ENCODE results near the gene SERPINE1.
A peak's percentile ranks its signal among the peaks of the same experiment; 100 is the strongest.

SERPINE1 gene

DNA sequence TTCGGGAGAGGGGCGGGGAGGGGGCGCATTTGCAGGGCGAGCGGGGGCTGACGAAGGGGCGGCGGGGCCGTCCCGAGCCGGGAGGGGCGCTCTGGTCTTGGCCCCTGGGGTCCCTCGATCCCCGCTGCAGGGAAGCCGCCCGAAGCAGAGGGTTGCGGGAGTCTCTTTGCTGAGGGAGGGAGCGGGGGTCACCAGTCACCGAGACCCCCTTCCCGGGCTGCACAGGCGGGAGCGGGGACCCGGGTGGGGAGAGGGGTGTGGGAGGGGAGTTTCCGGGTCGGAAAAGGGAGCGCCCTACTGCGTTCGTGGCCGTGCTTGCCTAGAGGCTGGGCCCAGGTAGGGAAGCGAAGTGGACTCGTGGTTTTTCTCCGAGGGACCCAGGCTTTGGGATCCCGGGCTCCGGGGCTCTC lies 27.8 kb downstream of the SERPINE1 start:
- DNase-seq (ENCODE audit: low read depth, low spot score): no peak

DNA sequence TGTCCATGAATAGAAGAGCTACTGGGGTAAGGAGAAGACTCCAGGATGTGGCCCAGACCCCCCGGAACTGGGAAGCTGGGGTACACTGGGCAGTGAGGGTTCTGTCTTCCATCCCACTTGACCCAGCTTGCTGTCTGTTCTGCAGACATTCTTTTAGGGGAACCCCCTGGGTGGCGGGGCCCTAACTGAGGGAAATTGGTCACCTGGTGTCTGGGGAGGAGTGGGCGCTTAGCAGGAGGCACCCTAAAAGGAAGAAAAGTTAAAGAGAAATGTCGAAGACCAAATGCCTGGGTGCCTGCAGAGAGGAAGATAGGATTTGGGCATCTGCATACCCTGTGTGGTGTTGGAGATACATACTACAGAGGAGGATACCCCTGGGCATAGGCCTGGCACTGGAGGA lies 28.4 kb downstream of the SERPINE1 start:
- no peak for DNase-seq (ENCODE audit: low read depth, low spot score)

DNA sequence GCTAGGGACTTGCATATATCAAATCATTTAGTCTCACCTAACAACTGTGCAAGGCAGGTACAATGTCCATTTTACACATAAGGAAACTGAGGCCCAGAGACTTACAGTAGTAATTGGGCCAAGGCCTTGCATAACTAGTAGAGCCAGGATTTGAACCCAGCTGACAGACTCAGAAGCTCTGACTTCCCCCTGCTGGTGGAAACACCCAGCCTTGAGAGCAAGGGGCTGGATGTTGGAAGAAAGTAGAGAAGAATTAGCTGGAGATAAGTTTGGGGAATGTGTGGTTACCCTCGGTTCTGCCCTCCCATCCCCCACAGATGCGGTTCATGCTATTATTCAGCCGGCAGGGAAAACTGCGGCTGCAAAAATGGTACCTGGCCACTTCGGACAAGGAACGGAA lies 29.4 kb downstream of the SERPINE1 start:
- DNase-seq (ENCODE audit: low read depth, low spot score): no peak

DNA sequence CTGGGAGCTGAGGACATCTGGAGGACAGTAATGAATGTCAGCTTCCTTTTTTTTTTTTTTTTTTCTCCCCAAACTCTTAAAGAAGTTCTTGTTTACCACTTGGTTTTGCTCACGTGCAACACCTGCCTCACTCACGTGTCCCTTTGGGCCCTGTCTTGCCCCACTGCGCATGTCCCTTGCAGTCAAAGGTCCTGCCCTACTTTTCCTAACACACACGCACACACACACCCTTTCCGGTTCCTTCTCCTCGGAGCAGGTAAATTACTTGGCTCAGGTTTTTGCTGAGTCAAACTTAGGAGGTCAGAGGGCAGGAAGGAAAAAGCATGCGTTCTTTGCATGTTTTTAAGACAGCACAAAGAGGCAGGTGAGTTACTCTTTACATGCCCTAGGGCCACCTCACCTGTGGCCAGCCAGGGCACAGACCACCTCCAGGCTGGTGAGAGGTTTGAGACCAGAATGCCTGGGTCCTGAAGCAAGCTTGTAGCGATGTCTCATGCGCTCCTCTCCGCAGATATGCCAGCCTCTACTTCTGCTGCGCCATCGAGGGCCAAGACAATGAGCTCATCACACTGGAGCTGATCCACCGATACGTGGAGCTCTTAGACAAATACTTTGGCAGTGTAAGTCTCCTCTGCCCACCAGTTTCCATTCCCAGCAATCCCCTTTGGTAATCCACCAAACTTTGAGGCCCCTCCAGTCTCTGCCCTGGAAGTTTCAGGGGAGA lies 30.1 kb downstream of the SERPINE1 start:
- DNase-seq (ENCODE audit: low read depth, low spot score): no peak

DNA sequence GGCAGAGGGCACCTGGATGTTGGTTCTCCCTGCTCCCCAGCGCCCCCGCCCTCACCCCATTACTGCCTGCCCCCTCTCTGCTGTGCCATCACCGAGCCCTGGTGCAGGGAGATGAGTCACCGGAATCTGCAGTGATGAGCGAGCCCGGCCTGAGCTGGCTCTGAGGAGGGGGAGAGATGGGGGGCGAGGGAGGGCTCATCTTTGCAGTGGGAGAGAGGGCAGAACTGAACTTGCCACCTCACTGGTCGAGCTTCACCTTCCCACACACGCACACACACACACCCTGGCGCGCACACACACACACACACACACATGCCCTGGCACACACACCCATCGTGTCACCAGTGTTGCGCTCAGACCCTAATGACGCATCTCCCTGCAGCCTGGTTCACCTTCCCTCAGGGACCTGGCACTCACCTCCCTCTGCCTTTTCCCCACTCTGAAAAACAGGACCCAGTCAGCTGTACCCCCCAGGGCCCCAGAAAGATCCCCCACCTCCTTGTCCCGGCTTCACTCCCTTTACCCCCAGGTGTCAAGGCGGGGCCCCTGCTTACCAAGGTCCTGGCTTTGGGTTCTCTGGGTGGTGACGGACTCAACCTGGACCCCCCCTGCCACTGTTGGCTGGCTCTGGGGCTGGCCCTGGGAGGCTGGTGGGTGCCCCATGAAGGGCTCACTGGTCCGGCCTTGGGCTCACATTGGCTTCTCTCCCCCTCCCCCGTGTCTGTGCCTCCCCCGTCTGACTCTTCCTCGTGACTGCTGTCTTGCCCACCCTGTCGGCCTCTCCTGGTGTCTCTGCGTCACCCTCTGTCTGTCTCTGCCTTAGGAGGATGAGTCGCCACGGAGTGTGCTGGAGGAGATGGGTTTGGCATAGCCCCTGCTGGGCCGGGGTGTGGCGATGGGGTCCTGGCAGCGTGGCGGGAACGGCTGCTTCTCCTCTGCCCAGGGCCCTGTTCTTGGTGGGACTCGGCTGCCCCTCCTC lies 33.1 kb downstream of the SERPINE1 start:
- no peak for DNase-seq (ENCODE audit: low read depth, low spot score)

DNA sequence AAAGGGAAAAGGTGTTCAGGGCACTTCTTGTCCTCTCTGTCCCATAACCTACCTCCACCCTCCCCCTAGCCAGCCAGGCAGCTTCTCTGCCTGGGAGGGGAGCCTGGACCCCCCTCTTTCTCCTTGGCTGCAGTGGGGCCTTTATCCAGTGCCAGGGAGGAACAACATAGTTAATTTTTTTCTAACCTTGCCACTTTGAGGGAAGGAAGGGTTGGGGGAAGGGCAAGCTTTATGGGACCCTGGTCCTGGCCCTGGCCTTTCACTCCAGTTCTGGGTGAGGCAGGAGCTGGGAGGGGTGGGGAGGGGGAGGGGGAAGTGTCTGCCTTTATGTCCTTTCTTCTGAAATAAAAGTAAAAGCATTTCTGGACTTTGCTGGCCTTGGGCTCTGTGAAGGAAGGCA lies 34.0 kb downstream of the SERPINE1 start:
- DNase-seq (ENCODE audit: low read depth, low spot score): no peak

DNA sequence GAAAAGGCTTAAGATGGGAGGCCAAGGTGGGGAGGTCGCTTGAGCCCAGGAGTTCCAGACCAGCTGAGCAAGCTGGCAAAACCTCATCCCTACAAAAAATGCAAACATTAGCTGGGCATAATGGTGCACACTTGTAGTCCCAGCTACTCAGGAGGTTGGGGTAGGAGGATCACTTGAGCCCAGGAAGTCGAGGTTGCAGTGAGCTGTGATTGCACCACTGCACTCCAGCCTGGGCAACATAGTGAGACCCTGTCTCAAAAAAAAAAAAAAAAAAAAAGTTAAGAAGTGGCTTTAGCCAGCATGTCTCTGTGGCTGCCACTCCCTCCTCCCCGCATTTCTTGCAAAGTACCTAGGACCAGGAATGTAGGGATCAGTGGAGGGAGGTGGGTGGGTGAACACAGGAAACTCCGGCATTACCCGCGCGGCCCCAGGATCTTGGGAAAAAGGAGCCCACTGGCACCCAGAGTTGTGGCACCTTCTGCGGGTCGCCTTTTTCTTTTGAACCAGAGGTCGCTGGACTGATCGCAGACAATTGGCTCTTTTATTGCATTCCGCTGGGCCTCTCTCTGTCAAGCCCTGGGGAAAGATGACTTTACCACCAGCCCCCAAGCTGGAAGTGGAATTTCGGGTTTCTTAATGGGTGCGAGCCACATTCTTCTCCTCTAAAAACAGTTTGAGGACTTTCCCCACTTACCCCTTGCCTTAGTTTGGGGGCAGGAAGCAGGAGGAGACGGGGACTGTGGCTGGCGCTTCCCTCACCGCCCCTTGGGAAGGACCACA lies 35.0 kb downstream of the SERPINE1 start:
- DNase-seq (ENCODE audit: low read depth, low spot score): no peak

DNA sequence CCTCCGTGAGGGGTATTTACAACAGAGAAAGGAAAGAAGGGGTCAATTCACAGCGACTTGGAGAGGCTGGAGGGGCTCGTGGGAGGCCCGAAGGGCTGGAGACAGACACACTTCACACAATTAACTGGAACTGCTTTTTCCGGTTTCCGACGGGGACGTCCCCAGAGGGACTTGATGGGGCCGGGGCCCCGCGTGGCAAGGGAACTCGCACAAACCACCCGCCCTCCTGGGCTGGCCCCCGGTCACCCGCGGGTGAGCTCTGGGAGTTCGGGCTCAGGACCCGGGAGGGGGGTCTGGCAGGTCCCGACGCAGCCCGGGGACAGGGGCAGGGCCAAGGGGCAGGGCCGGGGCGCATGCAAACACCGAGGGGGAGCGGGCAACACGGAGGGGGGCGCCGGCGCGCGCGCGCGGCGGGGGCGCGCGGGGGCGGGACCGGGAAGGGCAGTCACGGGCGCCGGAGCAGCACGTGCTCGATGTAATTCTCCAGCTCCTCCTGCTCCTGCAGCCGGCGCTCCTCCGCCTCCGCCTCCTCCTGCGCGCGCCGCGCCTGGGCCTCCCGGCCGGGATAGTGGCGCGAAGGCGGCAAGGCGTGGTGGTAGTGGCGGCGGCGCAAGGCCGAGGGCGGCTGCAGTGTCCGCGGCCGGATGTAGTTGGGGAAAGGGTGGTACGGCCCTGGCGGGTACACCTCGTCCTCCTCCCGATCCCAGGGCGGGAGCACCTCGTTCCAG lies 35.8 kb downstream of the SERPINE1 start:
- no peak for DNase-seq (ENCODE audit: low read depth, low spot score)

DNA sequence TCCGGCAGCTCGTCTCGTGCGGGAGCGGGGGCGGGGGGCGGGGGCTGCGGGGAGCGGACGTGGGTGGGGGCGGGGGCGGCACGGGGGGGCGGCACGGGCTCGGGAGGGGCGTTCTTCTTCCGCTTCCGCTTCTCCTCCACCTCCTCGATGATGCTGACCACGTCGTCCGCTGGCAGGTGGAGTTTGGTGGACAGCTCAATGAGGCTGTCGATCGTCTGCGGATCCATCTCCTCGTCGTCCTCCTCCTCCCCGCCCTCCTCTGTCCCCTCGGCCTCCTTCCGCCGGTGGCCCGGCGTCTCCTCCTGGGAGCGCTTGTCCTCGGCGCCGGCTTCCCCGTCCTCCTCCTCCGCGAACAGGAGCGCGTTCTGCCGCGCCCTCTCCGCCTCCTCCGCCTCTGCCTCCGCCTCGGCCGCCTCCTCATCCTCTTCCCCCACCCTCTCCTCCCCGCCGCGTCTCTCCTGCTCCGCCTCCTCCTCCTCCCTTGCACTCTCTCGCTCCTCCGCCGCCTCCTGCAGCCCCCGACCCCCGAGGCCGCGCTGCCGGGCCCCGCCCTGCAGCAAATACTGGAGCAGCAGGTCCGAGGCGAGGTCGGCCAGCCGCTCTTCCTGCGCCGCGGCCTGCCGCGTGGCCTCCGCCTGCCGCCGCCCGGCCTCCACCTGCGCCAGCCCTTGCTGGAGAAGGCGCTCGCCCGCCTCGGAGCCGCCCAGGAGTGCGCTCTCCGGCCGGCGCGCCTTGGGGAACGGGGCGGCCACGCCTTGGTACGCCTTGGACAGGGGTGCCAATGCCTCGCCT lies 36.6 kb downstream of the SERPINE1 start:
- DNase-seq (ENCODE audit: low read depth, low spot score): no peak

DNA sequence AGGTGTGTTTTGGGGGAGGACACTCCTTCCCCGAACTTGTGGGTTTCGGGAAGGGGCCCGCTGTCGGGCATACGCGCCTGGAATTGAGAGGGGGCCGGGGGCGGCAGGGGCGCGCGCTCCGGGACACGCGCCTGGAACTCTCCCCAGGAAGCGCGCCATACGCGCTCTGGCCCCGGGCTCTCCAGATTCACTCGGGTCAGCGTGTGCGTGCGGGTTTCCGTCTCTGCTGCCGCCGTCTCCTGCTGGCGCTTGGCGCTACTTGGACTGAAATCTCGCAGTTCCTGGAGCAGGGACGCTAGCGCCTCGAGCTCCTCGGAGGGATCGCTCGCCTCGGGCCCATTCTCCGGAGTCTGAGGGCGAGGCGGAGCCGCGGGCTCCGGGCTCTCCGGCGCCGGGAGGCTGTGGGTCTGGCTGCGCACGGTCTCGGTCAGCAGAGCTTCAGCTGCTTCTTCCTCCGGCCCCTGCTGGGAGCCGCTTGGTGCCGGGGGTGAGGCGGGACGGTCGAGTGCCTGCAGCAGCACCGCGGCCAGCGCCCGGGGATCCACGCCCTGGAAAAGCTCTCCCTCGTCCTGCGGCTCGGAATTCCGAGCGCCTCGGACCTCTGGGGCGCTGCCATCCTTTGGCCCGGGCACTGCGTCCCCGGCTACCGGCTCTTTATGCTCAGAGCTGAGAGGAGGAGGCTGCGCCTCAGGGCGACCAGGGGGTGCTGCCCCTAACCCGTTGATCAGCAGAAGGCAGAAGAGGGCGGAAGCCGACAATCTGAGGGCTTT lies 37.4 kb downstream of the SERPINE1 start:
- no peak for DNase-seq (ENCODE audit: low read depth, low spot score)

DNA sequence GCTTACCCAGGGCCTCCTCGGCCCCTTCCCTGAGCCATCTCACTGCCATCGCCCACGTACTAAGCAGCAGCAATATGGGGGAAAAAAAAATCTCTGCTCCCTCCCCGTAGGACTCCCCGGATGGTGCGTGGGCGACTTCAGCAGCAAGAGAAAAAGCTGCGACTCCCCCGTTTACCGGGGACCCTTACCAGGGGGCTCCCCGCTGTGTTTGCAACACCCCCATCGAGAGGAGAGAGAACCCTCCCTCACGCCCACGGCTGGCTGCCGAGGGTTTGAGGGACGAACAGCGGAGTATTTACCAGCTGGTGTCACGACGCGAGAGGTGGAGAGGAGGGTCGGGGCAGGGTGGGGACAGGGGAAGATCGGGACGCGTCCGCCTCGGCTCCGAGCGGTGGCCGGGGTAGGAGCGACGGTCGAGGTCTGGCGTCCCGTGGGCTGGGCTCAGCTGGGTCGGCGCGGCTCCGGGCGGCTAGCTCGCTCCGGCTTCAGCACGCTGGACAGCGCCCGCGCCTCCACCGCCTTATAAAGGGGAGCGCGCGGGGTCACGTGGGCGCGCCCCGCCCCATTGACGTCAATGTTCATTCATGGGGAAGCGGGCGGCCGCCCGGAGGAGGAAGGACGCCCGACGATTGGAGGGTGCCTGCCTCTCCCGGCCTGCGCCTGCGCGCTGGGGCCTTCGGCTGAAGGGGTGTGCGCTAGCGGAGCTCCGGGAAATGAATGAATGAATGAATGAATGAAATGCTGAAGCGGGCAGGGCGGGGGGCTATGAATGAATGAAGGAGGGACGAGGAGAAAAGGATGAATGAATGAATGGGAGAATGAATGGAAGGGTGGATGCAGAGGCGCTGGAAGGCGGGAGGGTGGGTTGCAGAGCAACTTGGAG lies 38.4 kb downstream of the SERPINE1 start, which contains the start of gene VGF:
TSS of gene VGF (minus strand) at position 495 of the 883 bp plus-strand sequence. CDS start 726 bp downstream, outside the sequence.
- DNase-seq (ENCODE audit: low read depth, low spot score): peak; percentile 78

DNA sequence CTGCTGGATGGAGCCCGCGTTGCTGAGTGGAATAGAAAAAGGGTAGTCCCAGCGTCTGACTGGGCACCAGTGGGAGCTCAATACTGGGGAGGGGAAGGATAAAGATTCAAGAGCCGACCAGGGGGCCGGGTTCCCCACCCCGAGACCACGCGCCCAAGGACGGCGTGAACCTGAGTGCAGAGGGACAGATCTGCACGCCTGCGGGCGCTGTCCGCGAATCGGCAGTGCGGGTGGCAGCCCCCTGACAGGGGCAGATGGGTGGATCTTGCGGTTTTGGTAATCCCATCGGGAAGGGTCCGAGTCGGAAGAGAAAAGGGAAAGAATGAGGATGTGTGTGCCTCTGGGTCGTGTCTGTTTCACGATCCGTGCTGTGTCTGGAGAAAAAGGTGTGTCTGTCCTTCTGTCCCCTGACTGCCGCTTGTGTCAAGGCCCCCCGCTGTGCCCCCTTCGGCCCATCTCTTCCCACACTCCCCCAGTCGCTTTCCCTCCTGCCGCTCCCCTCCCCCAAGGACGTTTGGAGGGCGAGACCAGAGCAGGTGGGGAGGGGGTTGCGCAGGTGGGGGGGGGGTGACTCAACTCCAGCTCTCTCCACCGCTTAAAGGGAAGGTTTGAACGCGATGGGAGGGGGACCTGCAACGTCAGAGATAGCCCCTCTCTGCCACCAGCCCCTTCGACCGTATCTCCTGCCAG lies 39.2 kb downstream of the SERPINE1 start:
- DNase-seq (ENCODE audit: low read depth, low spot score): no peak

DNA sequence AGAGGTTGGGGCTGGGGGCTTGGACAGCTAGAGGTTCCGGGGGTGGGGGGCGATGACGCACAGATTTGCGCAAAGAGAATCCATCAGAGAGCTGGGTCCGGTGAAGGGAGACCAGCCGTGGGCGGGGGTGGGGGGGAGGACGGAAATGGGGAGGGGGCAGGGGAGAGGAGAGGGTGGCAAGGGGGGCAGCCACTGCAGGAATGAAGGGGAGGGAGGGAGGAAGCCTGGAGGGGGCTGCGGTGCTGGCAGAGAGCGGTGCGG lies 39.7 kb downstream of the SERPINE1 start:
- no peak for DNase-seq (ENCODE audit: low read depth, low spot score)

DNA sequence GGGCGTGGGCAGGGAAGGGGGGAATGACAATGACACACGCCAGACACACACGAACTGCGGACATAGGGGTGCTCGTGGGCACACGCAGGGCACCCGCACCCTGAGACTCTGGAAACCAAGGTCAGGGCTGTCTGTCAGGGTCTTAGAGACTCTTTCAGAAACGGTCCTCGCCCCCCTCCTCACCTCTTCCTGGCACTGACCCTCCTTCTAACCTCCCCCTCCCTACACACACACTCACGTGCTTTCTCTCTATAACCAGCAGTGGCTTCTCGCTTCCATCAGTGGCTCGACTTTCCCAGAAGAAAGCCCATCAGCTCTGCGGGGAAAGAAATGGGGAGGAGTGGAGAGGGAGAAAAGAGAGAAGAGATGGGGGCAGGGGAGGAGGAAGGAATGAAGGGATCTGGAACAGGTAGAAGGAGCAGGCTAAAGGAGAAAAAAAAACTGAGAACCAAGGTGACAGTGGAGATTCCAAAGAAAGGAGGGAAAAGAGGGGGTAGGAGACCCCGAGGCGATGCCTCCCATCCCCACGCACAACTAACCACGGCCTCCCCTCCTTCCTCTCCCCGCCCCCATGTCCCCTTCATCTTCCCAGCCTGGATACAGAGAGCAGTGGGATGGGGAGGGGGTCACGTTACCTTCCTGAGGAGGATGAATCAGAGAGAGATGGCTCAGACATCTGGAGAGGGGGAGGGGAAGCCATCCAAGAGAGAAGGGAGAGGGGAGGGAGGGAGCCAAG lies 40.2 kb downstream of the SERPINE1 start:
- DNase-seq (ENCODE audit: low read depth, low spot score): no peak

DNA sequence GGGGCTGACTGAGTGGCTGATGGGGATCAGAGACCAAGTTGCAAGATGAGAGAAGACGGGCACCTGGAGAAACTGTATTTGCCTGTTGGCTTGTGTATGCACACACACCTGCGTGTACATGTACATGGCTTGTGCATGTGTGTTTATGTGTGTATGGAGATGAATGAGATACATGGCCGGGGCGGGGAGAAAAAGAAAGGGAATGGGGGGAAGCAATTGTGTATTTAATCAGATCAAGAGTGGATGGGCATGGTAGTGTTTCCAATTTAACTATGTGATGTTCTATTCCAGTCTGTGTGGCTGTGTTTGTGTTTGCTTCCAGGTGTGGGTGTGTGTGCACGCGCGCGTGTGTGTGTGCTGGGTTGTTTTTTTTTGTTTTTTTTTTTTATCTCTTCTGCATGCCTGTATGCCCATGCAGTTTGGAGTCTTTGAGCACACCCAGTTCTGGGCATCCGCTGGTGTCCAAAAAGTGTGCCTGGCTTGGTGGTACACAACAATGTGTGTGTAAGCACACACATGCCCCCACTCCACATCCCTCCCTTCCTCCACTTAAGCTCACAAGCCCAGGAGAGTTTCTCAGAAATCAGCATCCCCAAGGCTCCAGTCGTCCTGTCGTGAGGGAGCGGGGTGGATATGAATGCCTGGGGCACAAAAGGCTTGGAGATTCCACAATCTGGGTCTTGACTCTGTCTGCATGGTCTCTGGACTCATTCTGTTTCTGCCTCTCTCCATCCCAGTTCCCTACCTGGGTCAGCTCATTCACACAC lies 40.9 kb downstream of the SERPINE1 start:
- no peak for DNase-seq (ENCODE audit: low read depth, low spot score)

DNA sequence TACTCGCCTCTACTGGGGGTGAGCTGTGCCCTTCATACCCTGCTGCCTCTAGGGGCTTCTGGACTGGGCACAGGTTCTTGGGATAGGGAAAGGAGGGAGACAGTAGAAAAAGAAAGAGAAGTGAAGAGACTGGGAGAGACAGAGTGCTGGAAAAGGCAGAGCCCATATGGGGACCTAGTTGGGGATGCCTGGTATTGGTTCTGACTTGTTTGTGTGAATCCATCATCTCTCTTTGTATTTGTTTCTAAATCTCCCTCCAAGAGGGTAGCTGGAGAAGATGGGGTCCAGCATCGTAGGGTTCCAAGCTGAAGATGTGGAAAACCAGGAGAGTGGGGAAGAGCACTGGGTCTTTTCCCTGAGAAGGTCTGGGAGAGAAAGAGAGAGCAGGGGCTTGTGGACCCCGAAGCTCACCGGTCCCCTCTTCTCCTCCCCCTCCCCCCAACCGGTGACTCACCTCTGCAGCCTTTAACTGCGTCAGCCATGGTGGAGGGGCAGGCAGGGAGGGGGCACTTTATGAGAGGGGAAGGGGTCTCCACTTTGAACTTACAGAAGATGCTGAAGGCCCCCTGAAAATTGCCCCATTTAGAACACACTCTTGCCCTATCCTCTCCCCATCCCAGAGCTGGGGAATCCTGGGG lies 41.6 kb downstream of the SERPINE1 start:
- DNase-seq (ENCODE audit: low read depth, low spot score): no peak

All from activated CD4-positive, CD25-positive, alpha-beta regulatory T cell treated with anti-CD3 and anti-CD28 coated beads, Interleukin-2, amount 50 U/mL, for 16 hours (primary cell).